ENCODE results near the gene ARPC5. TPM values are rescaled to one million over a fixed set of nuclear protein-coding genes. Genes with fewer than 3 reads are reported as not detected.

Gene ARPC5
- total and polyA plus RNA-seq, 8 donors, result 17.5 to 68.0 (median 32.3) TPM

DNA sequence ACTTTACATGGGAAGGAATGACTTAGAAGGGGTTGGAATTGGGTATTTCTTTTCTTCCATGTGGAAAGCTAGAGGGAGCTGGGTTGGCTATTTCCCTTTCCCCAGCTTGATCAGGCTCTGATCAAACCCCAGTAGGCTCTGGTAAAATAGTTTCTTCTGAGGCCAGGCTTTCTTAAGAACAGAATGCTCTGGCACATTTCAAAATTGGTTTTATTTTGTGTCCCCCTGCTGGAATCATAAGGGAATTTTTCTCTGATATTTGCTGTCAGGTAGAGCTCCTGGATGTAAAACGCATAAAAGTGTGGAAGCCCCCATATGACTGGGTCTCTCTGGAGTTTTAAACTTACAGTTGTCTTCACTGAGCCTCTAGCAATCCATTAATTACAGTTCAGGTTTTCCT lies 34.6 kb upstream of the ARPC5 start:
- intact Hi-C loops (cut with DNase I), result no loop called here
- WGBS, 2 donors, result 88 to 96% methylated on average over 1 of the region's 1 CpG
- no peaks in the 10 kb centered on the region for H3K27me3 ChIP-seq
- TF ChIP-seq, protein P1, sequence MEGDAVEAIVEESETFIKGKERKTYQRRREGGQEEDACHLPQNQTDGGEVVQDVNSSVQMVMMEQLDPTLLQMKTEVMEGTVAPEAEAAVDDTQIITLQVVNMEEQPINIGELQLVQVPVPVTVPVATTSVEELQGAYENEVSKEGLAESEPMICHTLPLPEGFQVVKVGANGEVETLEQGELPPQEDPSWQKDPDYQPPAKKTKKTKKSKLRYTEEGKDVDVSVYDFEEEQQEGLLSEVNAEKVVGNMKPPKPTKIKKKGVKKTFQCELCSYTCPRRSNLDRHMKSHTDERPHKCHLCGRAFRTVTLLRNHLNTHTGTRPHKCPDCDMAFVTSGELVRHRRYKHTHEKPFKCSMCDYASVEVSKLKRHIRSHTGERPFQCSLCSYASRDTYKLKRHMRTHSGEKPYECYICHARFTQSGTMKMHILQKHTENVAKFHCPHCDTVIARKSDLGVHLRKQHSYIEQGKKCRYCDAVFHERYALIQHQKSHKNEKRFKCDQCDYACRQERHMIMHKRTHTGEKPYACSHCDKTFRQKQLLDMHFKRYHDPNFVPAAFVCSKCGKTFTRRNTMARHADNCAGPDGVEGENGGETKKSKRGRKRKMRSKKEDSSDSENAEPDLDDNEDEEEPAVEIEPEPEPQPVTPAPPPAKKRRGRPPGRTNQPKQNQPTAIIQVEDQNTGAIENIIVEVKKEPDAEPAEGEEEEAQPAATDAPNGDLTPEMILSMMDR (IDR thresholded peaks at IDR 0.05), result no peak
- H3K9me3 ChIP-seq, result no peaks in the 10 kb centered on the region
- DNase-seq (no peak), ATAC-seq (no peak), FAIRE-seq (no peak)
- H3K27ac ChIP-seq, result no peak overlapping the region
- H3K4me3 ChIP-seq, result no peak overlapping the region
- no peaks in the 10 kb centered on the region for H3K4me1 ChIP-seq
- H3K36me3 ChIP-seq, result no peaks in the 10 kb centered on the region

- intact Hi-C loops (cut with DNase I), result loop anchor here in 1 of 3 donors (10.0 kb wide), 1 partner anchor 258 kb away; no protein-coding TSS in a partner anchor
These were observed 20.8 kb upstream of the ARPC5 start for GRCh38 chr1:183656355-183656754.

DNA sequence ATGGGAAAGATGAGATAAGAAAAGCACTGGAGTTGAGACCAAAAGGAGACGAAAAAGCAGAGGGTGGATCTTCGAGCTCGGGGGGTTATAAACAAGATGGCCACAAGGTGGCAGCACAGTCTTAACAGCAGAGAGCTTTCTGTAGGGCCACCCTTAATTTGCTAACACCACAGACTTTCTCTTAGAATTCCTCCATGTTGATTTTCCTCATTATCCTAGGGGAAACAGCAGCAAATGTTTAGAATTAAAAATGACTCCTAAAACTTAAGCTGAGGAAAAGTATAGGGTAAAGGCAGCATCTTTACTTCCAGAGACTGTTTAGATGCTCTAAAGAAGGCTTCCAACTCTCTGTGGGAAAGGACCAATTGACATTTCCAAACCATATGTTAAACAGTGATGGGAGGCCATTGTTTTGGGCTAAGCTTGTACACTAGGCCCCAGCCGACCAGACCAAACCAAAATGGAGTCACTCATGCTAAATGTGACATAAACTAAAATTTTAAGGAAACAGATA lies 20.0 kb upstream of the ARPC5 start:
- Histone ChIP-seq H3K4me3 (no peak overlapping the region), H3K9me3 (no peaks in the 10 kb centered on the region), H3K27ac (no peak overlapping the region), H3K36me3 (no peaks in the 10 kb centered on the region), H3K4me1 (peaks cover 0 to 3% (median 0%) of the 10 kb centered on the region in 3 donors), H3K27me3 (no peaks in the 10 kb centered on the region)
- TF ChIP-seq, protein P1 (IDR thresholded peaks at IDR 0.05), result peak; percentile 71 to 84 (median 74)
- peak; percentile 87 to 97 (median 90) for ATAC-seq
- DNase-seq, result peak; percentile 45 to 84 (median 68)
- intact Hi-C loops (cut with DNase I), result loop anchor here in 1 of 3 donors (10.0 kb wide), 1 partner anchor 259 kb away; no protein-coding TSS in a partner anchor
- WGBS, 2 donors, result 2 to 5% methylated on average over 4 of the region's 4 CpGs
- peak; percentile 61 for FAIRE-seq

More at GRCh38 chr1:183656355-183656754, 20.8 kb upstream of the ARPC5 start:
- FAIRE-seq, result no peak
- H3K4me1 ChIP-seq, result peaks cover 0 to 3% (median 0%) of the 10 kb centered on the region in 3 donors
- DNase-seq, result no peak
- H3K9me3 ChIP-seq, result no peaks in the 10 kb centered on the region
- H3K4me3 ChIP-seq, result no peak overlapping the region
- TF ChIP-seq, protein P1 (IDR thresholded peaks at IDR 0.05), result no peak
- H3K27me3 ChIP-seq, result no peaks in the 10 kb centered on the region
- WGBS, 2 donors, result 75 to 76% methylated on average over 3 of the region's 3 CpGs
- no peaks in the 10 kb centered on the region for H3K36me3 ChIP-seq
- no peak for ATAC-seq
- H3K27ac ChIP-seq, result no peak overlapping the region

- intact Hi-C loops (cut with DNase I), result loop anchor here (5.0 to 10.0 kb wide), 3 partner anchors 258 to 263 kb away; no protein-coding TSS in a partner anchor
- H3K4me3 ChIP-seq, result no peak overlapping the region
- no peaks in the 10 kb centered on the region for H3K36me3 ChIP-seq
- ATAC-seq (no peak), DNase-seq (no peak), FAIRE-seq (no peak)
- H3K27ac ChIP-seq, result no peak overlapping the region
- peaks cover 0 to 3% (median 0%) of the 10 kb centered on the region in 3 donors for H3K4me1 ChIP-seq
- H3K9me3 ChIP-seq, result no peaks in the 10 kb centered on the region
- H3K27me3 ChIP-seq, result no peaks in the 10 kb centered on the region
- TF ChIP-seq, protein P1 (IDR thresholded peaks at IDR 0.05), result no peak
These were observed 19.1 kb upstream of the ARPC5 start for GRCh38 chr1:183654706-183655105.

DNA sequence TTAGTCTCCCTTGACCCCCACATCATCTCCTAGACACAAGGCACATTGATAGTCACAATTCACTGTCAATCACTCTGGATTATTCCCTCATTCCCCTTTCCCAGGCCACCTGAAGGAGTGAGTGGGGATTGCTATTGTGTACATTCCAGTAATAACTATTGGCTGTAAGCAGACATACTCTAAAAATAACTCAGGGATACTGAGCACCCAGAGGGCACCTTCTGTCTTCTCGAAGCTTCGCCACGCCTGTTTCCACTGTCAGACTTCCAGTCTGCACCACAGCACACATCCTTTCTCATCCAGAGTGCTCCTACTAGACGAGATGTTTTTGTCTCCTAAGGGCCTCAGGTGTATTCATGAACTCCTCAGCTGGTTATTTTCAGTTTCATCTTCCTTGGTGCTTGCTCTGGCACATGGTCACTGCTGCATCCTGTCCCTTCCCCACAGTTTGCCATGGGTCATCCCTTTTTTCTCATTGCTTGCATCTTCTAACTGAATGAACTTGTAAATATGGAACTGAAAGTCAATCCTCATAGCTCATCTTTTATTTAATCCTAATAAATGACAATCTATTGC lies 18.4 kb upstream of the ARPC5 start:
- no peak for DNase-seq
- TF ChIP-seq, protein P1 (IDR thresholded peaks at IDR 0.05), result no peak
- FAIRE-seq, result no peak
- Histone ChIP-seq H3K9me3 (no peaks in the 10 kb centered on the region), H3K36me3 (no peaks in the 10 kb centered on the region), H3K27ac (no peak overlapping the region), H3K27me3 (no peaks in the 10 kb centered on the region), H3K4me3 (no peak overlapping the region), H3K4me1 (peaks cover 0 to 3% (median 0%) of the 10 kb centered on the region in 3 donors)
- peak in 1 of 4 donors; percentile 35 for ATAC-seq
- 74 to 76% methylated on average over 4 of the region's 4 CpGs for WGBS, 2 donors
- intact Hi-C loops (cut with DNase I), result loop anchor here (5.0 to 10.0 kb wide), 3 partner anchors 258 to 263 kb away; no protein-coding TSS in a partner anchor

All from pancreas (tissue), 10 donors.